ENCODE results near the gene RABGGTA. TPM values are rescaled to one million over a fixed set of nuclear protein-coding genes. Genes with fewer than 3 reads are reported as not detected.

RABGGTA gene
- total RNA-seq, 1 donor from 2014 or later = 22.8 TPM

DNA sequence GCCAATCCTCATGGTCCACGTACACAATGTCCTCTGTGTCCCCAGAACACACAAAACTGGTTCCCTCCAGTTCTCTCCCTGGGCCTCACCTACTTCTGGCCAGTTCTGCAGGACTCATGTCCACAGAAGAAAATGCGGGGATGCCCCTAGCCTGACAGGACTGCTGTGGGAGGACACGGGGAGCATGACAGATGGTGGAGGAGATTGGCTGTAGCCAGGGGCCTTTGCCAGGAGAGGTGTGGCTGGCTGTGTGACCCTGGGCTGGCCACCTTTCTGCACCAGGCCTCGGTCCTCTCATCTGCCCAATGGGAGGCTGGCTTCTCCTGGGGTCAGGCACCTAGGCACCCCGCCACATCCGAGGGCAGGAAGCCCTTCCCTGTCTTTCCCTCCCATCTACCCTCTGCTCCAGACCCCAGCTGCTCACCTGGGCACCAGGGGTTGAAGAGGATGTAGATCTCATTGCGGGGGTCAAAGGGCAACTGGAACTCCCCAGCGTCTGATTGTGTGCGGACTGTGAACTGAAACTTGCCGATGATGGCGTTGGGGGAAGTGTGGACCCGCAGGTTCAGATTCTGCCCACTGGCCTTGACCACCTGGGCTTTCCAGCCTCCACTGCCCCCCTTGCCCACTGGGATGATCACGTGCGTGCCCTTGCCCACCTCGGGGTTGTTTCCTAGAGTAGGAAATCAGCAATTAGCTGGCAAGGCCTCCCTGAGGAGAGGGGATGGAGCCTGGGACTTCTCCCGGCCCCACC is 11.2 kb downstream of the RABGGTA start:
- TF ChIP-seq, protein P1, sequence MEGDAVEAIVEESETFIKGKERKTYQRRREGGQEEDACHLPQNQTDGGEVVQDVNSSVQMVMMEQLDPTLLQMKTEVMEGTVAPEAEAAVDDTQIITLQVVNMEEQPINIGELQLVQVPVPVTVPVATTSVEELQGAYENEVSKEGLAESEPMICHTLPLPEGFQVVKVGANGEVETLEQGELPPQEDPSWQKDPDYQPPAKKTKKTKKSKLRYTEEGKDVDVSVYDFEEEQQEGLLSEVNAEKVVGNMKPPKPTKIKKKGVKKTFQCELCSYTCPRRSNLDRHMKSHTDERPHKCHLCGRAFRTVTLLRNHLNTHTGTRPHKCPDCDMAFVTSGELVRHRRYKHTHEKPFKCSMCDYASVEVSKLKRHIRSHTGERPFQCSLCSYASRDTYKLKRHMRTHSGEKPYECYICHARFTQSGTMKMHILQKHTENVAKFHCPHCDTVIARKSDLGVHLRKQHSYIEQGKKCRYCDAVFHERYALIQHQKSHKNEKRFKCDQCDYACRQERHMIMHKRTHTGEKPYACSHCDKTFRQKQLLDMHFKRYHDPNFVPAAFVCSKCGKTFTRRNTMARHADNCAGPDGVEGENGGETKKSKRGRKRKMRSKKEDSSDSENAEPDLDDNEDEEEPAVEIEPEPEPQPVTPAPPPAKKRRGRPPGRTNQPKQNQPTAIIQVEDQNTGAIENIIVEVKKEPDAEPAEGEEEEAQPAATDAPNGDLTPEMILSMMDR (conservative IDR thresholded peaks at IDR 0.05) = no peak
- Mint-ChIP-seq H3K4me3 (no peak overlapping the region), H3K9me3 (no peaks in the 10 kb centered on the region), H3K4me1 (no peaks in the 10 kb centered on the region), H3K36me3 (ENCODE audit: low read depth) (no peaks in the 10 kb centered on the region), H3K27me3 (ENCODE audit: low read depth) (no peaks in the 10 kb centered on the region), H3K27ac (ENCODE audit: unreplicated experiment) (no peak overlapping the region)
- DNase-seq (ENCODE audit: low read depth, low spot score) = no peak

DNA sequence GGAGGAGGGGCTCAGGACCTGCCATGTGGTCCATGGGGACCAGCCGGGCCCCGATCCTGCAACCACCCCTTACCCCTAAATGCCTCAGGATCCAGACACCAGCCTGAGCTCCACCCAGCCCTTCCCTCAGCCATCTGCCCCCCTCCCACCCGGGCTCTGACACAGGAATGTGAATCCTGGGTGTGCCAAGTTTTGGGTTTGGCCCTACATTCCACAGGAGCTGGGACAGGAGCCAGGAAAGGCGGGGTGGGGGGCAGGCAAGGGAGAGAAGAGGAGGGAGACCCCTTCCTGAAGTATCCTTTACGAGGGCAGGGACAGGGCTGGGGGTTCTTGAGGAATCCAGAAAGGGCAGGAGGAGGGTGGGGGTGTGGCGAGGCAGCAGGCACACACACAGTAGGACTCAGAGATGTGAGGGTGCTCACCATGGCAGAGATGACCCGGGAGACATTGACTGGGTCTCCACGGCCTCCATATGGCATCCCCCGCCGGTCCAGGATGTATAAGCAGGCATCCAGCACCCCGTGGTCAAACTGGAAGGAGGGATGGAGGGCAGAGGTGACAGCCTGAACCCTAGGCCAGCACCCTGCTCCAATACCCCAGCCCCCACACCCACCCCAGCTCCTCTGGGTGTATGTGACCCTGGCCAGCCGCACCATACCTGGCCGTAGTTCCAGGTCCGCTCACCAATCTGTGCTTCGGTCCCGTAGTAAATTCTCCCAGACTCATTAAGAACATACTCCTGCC is 11.9 kb downstream of the RABGGTA start:
- Mint-ChIP-seq H3K4me3 (no peak overlapping the region), H3K9me3 (no peaks in the 10 kb centered on the region), H3K4me1 (no peaks in the 10 kb centered on the region), H3K36me3 (ENCODE audit: low read depth) (no peaks in the 10 kb centered on the region), H3K27ac (ENCODE audit: unreplicated experiment) (no peak overlapping the region), H3K27me3 (ENCODE audit: low read depth) (no peaks in the 10 kb centered on the region)
- TF ChIP-seq, protein P1 (conservative IDR thresholded peaks at IDR 0.05) = no peak
- DNase-seq (ENCODE audit: low read depth, low spot score) = no peak

DNA sequence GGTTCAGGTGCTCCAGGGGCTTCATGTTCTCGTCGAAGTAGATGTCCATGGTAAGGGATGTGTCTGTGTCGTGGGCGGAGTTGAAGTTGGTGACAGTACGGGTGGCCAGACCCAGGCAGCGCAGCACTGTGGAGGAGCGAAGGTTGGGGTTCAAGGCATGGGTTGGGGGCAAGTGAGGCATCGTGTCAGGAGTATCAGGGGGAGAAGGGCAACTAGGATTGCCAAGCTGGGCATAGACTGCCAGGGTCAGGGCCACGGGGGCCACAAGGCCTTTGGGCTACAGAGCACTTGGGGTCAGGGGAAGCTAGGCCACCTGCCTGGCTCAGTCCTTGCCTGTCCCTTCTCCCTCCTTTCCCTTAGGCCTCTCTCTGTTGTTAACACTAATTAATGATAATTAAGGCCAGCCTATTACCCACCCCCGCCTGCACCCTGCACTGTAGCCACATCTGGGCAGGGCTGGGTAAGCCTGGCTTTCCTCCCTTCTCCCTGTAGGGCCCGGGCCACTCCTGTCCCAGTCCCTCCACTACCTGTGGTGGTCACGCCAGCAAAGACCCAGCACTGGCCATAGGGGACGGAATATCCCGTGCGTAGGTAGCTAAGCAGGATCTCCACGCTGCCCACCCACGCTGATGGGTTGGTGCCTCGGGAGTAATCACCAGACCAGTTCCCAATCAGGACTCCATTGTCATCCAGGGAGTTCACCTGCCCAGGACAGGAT is 12.7 kb downstream of the RABGGTA start:
- Mint-ChIP-seq H3K4me1 (no peaks in the 10 kb centered on the region), H3K9me3 (no peaks in the 10 kb centered on the region), H3K27me3 (ENCODE audit: low read depth) (no peaks in the 10 kb centered on the region), H3K27ac (ENCODE audit: unreplicated experiment) (no peak overlapping the region), H3K4me3 (no peak overlapping the region), H3K36me3 (ENCODE audit: low read depth) (no peaks in the 10 kb centered on the region)
- TF ChIP-seq, protein P1 (conservative IDR thresholded peaks at IDR 0.05) = no peak
- DNase-seq (ENCODE audit: low read depth, low spot score) = no peak

DNA sequence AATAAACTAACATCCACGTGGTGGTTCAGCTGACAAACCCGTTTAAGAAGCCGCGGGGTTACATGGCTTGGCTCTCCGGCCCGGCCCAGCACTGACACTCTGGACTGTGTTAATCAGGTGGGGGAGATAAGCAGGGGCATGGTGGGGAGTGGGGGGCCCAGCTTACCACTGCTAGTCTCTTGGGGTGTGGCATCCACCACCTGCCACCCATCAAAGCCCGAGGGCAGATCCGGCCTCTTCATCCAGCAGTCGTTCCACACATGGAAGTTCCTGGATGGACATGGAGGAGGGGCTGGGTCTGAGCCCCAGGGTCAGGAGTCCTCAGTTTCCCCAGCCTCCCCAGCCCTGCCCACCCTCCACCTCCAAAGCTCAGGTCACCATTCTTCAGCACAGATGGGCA is 13.3 kb downstream of the RABGGTA start:
- no peaks in the 10 kb centered on the region for H3K4me1 Mint-ChIP-seq
- no peaks in the 10 kb centered on the region for H3K36me3 Mint-ChIP-seq (ENCODE audit: low read depth)
- H3K27ac Mint-ChIP-seq (ENCODE audit: unreplicated experiment) = no peak overlapping the region
- H3K9me3 Mint-ChIP-seq = no peaks in the 10 kb centered on the region
- H3K4me3 Mint-ChIP-seq = no peak overlapping the region
- DNase-seq (ENCODE audit: low read depth, low spot score) = no peak
- no peaks in the 10 kb centered on the region for H3K27me3 Mint-ChIP-seq (ENCODE audit: low read depth)
- TF ChIP-seq, protein P1 (conservative IDR thresholded peaks at IDR 0.05) = no peak

DNA sequence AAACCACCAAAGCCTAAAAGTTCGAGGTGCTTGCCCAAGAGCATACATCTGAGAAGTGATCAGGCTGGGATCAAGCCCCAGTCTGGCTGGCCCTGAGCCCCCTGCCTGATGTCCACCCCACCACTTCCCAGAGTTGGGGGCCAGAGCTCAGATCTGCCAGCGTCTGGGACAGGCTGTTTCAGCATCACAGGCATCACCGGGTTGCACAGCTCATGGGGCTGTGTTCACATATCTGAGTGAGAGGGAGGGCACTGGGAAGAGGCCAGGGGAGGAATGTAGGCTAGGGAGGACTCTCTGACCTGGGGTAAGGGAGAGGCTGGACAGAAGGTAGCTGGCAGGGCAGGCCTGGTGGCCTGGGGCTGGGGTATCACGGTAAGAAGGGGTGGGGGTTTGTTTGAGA is 14.4 kb downstream of the RABGGTA start:
- Mint-ChIP-seq H3K9me3 (no peaks in the 10 kb centered on the region), H3K27ac (ENCODE audit: unreplicated experiment) (no peak overlapping the region), H3K36me3 (ENCODE audit: low read depth) (no peaks in the 10 kb centered on the region), H3K4me3 (no peak overlapping the region), H3K4me1 (no peaks in the 10 kb centered on the region), H3K27me3 (ENCODE audit: low read depth) (no peaks in the 10 kb centered on the region)
- DNase-seq (ENCODE audit: low read depth, low spot score) = no peak
- TF ChIP-seq, protein P1 (conservative IDR thresholded peaks at IDR 0.05) = no peak
